Right forelimb (tissue), 1 donor: ENCODE measurements around the gene FTH1.
"Not testable (repeated sequence)": the region's sequence is repeated elsewhere in the genome, so short reads cannot be mapped to it uniquely, and the experiment has no call there.

Experiments
- DNase-seq: peaks from one replicate; pipeline ENCODE4 v3.0.0-alpha.2; 2018

Gene FTH1

DNA sequence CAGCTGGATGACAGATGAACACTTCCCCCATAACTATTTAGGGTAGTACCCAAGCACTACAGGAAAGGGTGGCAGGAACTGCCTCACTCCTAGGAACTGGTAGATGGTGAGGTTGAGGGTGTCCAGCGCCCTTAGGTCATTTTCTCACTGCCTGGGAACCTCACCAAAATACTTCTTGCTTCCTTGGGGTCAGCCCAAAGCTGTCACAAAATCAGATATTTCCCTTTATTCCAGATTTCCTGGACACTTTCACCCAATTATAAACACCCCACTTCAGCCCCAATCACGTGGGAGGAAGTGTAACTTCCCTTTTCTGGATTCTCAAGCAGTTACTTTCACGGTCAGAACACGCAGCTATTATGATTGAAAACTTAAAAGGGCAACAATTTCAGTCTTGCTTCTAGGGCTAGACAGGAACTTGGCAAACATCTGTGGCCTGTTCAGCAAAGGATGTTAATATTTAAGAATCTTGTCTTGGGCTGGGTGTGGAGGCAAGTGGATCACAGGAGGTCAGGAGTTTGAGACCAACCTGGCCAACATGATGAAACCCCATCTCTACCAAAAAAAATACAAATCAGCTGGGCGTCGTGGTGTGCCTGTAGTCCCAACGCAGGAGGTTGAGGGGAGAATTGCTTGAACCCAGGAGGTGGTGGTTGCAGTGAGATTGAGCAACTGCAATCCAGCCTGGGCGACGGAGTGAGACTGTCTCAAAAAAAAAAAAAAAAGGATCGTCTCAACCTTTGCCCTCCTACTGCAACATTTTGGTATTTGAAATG, 4.0 kb downstream of the FTH1 start:
- peak; percentile 40 for DNase-seq

DNA sequence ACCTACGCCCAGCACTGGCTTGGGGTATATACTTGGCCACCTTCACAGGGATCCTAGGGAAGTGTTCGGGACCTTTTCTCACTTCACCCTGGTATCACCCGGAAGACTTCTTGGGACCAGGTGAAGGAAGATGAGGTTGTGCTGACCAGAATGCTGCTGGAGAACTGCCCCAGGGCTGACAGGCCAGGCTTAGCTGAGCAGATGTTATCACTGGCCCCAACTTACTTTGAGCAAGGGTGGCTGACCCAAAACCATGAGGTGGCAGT, 4.5 kb downstream of the FTH1 start:
- DNase-seq, result peak; percentile 43

DNA sequence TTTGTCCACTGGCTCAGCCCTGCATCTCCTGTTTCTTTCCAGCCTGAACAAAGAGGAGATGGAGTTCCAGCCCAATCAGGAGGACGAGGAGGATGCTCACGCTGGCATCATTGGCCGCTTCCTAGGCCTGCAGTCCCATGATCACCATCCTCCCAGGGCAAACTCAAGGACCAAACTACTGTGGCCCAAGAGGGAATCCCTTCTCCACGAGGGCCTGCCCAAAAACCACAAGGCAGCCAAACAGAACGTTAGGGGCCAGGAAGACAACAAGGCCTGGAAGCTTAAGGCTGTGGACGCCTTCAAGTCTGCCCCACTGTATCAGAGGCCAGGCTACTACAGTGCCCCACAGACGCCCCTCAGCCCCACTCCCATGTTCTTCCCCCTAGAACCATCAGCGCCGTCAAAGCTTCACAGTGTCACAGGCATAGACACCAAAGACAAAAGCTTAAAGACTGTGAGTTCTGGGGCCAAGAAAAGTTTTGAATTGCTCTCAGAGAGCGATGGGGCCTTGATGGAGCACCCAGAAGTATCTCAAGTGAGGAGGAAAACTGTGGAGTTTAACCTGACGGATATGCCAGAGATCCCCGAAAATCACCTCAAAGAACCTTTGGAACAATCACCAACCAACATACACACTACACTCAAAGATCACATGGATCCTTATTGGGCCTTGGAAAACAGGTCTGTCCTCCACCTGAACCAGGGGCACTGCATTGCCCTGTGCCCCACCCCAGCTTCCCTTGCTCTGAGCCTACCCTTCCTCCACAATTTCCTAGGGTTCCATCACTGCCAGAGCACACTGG, 5.0 kb downstream of the FTH1 start:
- DNase-seq, result no peak

DNA sequence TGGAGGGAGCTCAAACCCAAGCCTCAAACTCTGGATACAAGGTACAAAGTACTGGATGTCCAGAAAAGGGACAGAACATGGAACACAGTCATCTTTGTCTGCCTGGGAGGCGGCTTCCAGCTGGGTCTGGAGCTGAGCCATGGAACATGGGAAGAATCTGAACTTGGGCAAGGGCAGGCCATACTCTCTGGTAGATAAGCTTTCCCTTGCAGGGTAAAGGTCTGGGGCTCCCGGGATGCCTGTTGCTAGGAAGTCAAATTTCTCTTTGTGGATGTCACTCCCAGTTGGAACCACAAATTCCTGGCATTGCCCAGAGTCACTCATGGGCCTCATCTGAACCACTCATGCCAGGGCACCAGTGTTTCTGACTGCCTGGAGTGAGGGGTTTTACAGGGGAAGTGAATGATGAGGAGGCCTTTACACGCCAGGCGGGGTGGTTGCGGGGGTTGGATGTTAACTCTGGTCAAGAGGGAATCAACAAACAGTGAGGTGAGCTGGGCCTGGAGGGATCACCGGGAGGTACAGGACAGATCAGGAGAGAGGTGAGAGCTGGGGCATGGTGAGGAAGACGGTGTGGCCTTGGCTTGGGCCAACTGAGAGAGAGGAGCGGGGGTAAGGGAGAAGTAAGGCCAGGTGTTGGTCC, 5.7 kb downstream of the FTH1 start:
- peak; percentile 37 for DNase-seq

DNA sequence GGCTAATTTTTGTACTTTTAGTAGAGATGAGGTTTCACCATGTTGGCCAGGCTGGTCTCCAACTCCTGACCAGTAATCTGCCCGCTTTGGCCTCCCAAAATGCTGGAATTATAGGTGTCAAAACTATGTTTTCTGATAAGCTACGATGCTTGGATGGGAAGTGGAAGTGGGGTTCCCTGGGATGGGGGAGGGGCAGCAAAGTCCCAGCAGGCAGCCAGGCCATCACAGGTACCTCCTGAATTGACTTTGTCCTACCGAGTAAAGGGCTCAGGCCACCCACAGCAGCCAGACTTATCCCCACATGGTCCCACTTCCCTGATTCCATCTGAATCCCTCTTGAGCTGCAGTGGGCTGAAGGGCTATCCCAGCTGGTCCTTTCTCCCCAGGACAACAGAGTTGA, 6.9 kb downstream of the FTH1 start:
- no peak for DNase-seq

DNA sequence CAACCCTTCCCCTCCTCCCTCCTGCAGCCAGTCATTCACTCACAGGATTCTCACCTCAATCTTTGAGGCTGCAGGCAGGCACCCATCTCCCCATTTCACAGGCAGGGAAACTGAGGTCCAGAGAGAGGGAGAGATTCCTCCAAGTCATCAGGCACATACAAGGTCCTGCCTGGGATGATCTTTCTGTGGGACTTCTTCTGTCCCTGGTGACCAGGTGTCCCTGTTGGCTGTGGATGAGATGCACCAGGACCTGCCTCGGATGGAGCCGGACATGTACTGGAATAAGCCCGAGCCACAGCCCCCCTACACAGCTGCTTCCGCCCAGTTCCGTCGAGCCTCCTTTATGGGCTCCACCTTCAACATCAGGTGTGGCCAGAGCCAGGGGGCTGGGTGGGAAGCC, 7.8 kb downstream of the FTH1 start:
- DNase-seq, result no peak

DNA sequence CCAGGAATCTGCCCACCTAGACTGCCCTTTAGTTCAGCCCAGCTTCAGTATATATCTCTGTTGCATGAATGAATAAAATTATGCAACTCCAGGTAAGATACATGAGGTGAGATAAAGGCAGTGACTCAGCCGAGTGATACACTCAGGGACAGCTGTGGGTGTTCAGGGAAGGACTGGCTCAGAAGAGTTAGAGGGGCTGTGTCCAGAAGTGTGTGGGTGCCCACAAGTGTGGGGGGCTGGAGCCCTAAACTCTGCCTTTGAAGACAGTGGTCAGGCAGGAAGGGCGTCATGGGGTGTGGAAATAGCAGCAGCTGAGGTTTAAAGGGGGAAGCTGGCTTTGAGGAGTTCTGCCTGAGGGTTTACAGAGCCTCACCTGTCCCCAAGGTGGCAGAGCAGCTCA, 8.3 kb downstream of the FTH1 start:
- no peak for DNase-seq

DNA sequence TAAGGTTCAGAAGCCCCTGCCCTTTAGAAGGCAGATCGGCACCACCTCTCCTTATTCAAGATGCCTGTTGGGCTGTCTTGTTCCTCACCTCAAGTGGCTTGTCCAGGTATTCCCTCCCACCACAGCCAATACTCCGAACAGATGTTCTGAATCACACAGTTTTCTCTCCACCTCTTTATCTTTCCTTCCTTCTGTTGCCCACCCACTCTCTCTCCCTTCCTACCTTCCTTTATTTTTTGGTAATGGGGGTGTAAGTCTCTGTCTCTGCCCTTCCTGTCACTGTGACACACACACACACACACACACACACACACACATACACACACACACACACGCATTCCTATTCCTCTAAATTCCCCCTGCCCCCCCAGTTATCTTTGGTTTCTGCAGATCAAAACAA, 8.8 kb downstream of the FTH1 start:
- no peak for DNase-seq

DNA sequence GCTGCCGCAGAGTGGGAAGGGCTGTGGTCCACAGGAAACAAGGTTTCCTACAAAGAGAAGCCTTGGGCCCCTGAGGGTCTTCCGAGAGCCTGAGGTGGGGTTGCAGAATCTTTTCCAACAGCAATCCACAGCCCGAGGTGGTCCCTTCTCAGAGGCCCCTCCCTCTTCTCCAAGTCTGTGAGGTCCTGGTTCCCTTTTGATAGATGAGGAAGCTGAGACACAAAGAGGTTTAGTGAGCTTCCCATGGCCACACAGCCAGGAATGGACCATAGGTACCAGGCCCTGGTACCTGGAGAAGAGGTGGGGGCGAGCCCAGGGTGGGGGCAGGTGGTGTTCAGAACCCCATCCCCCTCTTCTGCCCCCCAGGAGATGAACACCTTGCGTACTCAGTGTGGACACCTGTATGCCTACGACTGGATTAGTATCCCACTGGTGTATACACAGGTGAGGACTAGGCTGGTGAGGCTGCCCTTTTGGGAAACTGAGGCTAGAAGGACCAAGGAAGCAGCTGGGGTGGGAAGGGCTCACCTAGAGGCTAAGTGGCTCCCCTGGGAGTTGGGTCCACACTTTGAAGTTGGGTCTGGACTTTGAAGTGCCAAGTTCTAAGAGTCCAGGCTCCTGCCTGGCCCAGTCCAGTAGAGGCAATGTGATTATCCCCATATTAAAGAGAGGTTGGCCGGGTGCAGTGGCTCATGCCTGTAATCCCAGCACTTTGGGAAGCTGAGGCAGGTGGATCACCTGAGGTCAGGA, 10.2 kb downstream of the FTH1 start:
- no peak for DNase-seq

DNA sequence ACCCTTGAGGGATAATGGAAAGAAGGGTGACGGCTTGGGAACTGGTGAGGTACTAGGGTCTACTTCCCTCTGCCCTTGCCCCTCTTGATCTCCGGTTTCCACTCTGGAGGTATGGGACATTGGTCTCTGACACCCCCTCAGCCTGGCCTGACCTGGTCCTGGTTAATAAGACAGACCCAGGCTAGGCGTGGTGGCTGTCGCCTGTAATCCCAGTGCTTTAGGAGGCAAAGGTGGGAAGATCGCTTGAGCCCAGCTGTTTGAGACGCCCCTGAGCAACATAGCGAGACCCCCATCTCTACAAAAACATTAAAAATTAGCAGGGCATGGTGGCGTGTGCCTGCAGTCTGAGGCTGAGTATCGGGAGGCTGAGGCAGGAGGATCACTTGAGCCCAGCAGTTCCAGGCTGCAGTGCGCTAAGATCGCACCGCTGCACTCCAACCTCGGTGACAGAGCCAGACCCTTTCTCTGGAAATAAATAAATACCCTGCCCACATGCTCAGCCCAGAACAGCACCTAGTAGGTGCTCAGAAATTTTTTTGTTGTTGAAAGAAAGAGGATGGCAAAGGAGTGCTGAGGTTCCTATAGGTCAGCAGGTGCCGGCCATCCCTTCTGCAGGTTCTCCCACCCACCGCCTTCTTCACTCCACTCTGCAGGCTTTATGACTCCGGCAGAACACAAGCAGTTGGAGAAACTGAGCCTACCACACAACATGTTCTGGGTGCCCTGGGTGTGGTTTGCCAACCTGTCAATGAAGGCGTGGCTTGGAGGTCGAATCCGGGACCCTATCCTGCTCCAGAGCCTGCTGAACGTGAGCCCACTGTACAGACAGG, 11.0 kb downstream of the FTH1 start:
- DNase-seq, result no peak

DNA sequence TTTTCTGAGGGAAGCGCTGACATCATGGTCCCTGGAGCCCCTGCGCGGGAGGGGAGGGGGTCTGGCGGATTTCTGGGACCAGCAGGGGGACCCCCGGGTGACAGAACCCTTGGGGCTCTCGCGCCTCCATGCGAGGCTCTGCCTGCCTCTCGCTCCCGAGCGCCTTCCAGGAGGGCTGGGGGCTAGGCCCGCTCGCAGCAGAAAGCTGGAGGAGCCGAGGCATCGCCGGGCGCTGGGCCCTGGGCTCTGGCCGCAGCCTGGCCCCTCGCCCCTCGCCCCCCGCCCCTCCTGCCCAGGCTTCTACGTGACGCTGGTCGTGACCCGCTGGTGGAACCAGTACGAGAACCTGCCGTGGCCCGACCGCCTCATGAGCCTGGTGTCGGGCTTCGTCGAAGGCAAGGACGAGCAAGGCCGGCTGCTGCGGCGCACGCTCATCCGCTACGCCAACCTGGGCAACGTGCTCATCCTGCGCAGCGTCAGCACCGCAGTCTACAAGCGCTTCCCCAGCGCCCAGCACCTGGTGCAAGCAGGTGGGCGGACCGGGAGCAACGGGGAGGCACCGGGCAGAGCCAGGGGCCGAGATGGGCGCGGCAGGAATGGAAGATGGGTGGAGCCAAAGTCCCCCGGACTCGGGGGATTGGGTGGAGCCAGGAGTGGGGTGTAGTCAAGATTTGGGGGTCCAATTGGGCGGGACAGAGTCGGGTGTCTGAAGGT, 11.9 kb downstream of the FTH1 start:
- no peak for DNase-seq

DNA sequence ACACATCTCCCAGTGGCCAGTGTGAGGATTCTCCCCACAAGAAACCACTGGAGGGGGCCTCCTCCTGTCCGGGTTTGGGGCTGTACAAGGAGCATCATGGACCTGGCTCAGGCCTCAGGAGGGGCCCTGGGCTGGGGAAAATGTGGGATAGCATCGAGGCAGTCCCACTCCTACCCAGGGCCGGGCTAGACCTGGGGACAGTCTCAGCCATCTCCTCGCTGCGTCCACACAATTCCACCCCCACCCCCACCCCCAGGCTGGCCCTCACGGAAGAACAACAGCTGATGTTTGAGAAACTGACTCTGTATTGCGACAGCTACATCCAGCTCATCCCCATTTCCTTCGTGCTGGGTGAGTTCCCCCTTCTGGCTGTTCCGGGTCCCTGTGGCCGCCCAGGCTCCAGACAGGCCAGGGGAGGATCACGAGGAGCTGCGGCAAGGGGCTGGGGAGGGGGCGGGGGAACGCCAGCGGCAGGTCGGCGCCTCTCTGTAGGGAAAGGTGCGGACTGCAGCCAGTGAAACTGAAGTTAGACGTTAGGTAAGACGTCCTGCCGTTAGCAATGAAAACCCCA, 12.5 kb downstream of the FTH1 start:
- DNase-seq, result peak; percentile 72

DNA sequence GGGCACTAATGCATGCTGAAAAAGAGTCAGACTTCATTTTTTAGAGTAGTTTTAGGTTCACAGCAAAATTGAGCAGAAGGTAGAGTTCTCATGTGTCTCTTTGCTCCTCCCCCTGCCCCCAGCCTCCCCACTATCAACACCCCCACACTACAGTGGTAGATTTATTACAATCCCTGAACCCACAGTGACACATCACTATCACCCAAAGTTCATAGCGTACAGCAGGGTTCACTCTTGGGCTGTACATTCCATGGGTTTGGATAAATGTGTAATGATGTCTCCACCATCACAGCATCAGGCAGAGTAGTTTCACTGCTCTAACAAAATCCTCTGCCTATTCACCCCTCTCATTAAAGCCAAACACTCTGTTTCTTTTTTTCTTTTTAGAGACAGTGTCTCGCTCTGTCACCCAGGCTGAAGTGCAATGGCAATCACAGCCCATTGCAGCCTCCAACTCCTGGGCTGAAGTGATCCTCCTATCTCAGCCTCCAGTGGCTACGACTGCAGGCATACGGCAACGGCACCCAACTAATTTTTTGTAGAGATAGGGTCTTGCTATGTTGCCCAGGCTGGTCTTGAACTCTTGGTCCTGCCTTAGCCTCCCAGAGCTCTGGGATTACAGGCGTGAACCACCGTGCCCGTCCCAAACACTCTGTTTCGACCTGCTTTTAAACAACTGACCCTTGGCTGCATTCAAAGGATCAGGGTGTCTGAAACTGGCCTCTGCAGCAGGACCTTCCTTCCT, 13.2 kb downstream of the FTH1 start:
- DNase-seq, result no peak

DNA sequence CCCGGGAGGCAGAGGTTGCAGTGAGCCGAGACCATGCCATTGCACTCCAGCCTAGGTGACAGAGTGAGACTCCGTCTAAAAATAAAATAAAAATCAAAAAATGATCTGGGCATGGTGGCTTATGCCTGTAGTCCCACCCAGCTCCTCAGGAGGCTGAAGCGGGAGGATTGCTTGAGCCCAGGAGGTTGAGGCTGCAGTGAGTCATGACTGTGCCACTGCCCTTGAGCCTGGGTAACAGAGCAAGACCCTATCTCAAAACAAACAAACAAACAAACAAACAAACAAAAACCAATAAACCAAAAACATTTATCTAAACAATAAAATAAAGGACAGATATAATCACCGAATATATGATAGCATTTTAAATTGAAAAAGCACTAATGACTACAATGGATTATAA, 13.8 kb downstream of the FTH1 start:
- not testable (repeated sequence) for DNase-seq

DNA sequence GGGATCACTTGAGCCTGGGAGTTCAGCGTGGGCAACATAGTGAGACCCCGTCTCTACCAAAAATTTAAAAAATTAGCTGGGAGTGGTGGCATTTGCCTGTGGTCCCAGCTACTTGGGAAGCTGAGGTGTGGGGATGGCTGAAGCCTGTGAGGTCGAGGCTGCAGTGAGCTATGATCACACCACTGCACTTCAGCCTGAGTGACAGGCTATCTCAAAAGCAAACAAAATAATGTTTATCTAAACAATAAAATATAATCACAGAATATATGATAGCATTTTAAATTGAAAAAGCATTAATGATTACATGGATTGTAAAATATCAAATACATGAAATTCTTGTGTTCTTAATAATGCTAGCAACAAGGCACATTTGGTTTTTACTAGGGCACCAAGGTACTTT, 14.6 kb downstream of the FTH1 start:
- no peak for DNase-seq

DNA sequence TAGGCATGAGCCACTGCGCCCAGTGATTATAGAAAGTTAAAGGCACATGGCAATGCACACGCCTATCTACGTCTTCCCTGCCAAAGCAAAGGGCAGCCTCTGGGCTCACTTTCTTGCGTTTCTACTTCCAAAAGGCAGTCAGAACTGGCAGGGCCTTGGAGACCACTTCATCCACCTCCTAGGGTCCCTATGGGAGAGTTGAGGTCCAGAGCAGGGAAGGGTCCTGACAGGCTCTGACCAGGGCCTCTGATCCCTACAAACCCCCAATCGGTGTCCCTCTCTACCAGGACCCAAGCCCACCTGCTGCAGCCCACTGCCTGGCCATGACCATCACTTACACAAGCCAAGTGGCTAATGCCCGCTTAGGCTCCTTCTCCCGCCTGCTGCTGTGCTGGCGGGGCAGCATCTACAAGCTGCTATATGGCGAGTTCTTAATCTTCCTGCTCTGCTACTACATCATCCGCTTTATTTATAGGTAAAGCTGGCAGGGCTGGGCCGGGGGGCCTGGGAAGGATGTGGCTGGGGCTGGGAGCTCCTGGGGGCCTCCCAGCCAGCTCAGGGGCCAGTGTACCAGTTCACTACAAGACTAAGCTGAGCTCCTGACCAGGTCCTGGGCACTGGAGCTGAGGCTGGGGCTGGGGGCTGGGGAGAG, 15.8 kb downstream of the FTH1 start:
- no peak for DNase-seq

DNA sequence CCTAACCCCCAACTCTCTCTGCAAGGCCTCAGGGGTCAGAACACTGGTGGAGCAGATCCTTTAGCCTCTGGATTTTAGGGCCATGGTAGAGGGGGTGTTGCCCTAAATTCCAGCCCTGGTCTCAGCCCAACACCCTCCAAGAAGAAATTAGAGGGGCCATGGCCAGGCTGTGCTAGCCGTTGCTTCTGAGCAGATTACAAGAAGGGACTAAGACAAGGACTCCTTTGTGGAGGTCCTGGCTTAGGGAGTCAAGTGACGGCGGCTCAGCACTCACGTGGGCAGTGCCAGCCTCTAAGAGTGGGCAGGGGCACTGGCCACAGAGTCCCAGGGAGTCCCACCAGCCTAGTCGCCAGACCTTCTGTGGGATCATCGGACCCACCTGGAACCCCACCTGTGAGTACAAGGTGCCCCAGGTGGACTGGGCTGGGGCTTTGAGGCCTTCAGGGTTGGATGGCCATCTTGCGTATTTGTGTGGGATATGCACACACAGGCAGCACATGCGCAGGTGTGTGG, 17.3 kb downstream of the FTH1 start, which contains the start of gene BEST1:
TSS of gene BEST1 (plus strand) at position 317 of the 513 bp plus-strand sequence. CDS start 1,456 bp downstream, outside the sequence.
- no peak for DNase-seq

DNA sequence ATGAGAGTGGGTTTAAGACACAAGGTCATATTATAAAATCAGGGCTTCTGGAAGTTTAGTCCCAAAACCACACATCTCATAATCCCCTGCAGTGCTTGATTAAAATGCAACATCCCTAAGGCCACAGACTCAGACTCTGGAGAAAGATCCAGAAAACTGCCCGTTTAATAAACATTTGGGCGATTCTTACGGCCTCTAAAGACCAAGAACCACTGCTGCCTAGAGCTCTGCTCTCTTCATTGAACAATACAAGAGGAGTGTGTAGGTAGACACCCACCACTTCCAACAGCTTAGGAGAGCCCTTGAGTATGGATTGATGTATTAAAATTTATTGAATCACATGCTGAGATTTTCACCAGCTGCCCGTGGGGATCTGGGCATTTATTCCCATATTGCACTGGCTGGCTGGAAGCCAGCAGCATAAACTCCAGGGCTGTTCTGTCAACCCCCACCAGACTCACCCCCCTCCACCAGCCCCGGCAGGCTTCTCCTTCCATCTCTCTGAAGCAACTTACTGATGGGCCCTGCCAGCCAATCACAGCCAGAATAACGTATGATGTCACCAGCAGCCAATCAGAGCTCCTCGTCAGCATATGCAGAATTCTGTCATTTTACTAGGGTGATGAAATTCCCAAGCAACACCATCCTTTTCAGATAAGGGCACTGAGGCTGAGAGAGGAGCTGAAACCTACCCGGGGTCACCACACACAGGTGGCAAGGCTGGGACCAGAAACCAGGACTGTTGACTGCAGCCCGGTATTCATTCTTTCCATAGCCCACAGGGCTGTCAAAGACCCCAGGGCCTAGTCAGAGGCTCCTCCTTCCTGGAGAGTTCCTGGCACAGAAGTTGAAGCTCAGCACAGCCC, 18.0 kb downstream of the FTH1 start:
- DNase-seq, result peak; percentile 78

DNA sequence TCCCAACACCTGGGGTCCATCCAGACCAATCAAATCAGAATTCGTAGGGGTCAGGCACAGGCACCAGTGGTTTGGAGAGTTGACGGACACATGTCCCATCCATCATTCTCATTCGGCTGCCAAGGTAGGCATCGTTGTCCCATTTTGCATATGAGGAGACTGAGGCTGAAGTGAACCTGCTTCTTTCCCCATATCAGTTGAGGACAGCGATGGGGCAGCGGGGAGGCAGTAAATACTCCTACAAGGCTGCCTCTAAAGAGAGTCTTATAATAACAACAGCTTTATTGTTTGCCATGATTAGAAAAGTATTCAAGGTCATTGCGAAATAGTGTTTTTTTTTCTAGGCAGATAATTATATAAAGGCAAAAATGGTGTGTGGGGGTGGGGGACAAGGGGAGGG, 18.9 kb downstream of the FTH1 start:
- DNase-seq, result no peak
